Mesendoderm (in vitro differentiated cells): ENCODE data around the gene ANKRA2.
A peak's percentile ranks its signal among the peaks of the same experiment; 100 is the strongest.

Source experiments
- DNase-seq: peaks from one replicate; pipeline ENCODE4 v3.0.0; 2013
- H2AK5ac ChIP-seq: 2 replicates; pipeline ENCODE4 v1.6.1; 2013; ENCODE audit warnings: low read length, inconsistent platforms
- H2BK120ac ChIP-seq: 2 replicates; pipeline ENCODE4 v1.6.1; 2013; ENCODE audit warnings: low read depth, mild to moderate bottlenecking, low read length, moderate library complexity, mixed read lengths
- H2BK15ac ChIP-seq: replicated peaks from 2 replicates; pipeline ENCODE4 v1.6.1; 2013; ENCODE audit warnings: low read depth, mild to moderate bottlenecking, moderate library complexity
- H2BK5ac ChIP-seq: 2 replicates; pipeline ENCODE4 v1.6.1; 2013; ENCODE audit warnings: low read length, inconsistent platforms
- H3K18ac ChIP-seq: 2 replicates; pipeline ENCODE4 v1.6.1; 2013; ENCODE audit warnings: mild to moderate bottlenecking, low read length, mixed read lengths
- H3K23ac ChIP-seq: one replicate; pipeline ENCODE4 v1.6.1; 2013; ENCODE audit warnings: low read length
- H3K27ac ChIP-seq: 2 replicates; pipeline ENCODE4 v1.5.1; 2013; ENCODE audit warnings: low read depth, mild to moderate bottlenecking, inconsistent platforms, low read length, moderate library complexity
- H3K27me3 ChIP-seq: 2 replicates; pipeline ENCODE4 v1.6.1; 2013; ENCODE audit warnings: low read length, control low read depth, mild to moderate bottlenecking, inconsistent platforms; ENCODE audit not compliant: insufficient read depth, poor library complexity
- H3K36me3 ChIP-seq: 2 replicates; pipeline ENCODE4 v1.6.1; 2013; ENCODE audit warnings: low read length, inconsistent platforms; ENCODE audit not compliant: control insufficient read depth, insufficient read depth
- H3K4ac ChIP-seq: one replicate; pipeline ENCODE4 v1.6.1; 2013; ENCODE audit warnings: low read depth, mild to moderate bottlenecking, low read length, moderate library complexity
- H3K4me1 ChIP-seq: 2 replicates; pipeline ENCODE4 v1.6.1; 2013; ENCODE audit warnings: low read depth, low read length, inconsistent platforms; ENCODE audit not compliant: control insufficient read depth
- H3K4me2 ChIP-seq: 2 replicates; pipeline ENCODE4 v1.6.1; 2013; ENCODE audit warnings: low read length
- H3K4me3 ChIP-seq: 2 replicates; pipeline ENCODE4 v1.5.1; 2013; ENCODE audit warnings: mild to moderate bottlenecking, low read length
- H3K56ac ChIP-seq: one replicate; pipeline ENCODE4 v1.6.1; 2013; ENCODE audit warnings: low read length
- H3K79me1 ChIP-seq: 2 replicates; pipeline ENCODE4 v1.6.1; 2013; ENCODE audit warnings: low read length, inconsistent platforms
- H3K79me2 ChIP-seq: 2 replicates; pipeline ENCODE4 v1.6.1; 2013; ENCODE audit warnings: mild to moderate bottlenecking, low read length; ENCODE audit not compliant: control insufficient read depth, insufficient read depth
- H3K9ac ChIP-seq: 2 replicates; pipeline ENCODE4 v1.6.1; 2013; ENCODE audit warnings: low read length, inconsistent platforms
- H4K5ac ChIP-seq: one replicate; pipeline ENCODE4 v1.6.1; 2013; ENCODE audit warnings: low read length
- H4K8ac ChIP-seq: one replicate; pipeline ENCODE4 v1.6.1; 2013; ENCODE audit warnings: low read depth, mild to moderate bottlenecking, control low read depth, low read length, moderate library complexity
- WGBS: extraction: QIAGEN DNeasy Blood & Tissue Kit; methylation state at CpG from one replicate; pipeline ENCODE4 v1.1.7; 2013; ENCODE audit warnings: low lambda C conversion rate, missing lambda C conversion rate; ENCODE audit not compliant: insufficient coverage; ENCODE audit errors: extremely low coverage; 5-methylcytosine and 5-hydroxymethylcytosine counted together

Gene ANKRA2

DNA sequence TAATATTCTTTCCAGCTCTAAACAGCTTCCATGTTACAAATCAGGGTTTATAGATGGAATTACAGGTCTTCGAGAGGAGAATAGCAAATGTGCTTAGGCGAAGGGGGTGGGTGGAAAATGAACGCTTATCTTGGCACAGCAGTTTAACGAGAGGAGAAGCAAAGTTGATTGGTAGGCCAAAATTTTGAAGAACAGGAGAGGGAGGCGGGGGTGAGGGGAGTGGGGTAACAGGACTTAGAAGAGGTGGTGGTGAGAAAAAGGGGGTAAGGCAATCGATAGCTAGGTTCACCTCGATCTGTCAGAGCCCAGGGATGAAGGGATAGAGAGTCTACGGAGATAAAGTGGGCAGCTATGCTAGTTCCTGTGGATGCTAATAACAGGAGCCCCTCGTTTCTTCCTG lies 764 bp downstream of the ANKRA2 start:
- Histone ChIP-seq H3K36me3 (no peaks in the 10 kb centered on the region), H2BK120ac (no peak overlapping the region), H3K79me1 (peaks cover 3% of the 10 kb centered on the region), H3K4ac (peak overlapping the region; percentile 90), H2BK5ac (no peak overlapping the region), H3K27me3 (no peaks in the 10 kb centered on the region), H3K79me2 (peaks cover 16% of the 10 kb centered on the region), H4K8ac (no peak overlapping the region), H3K18ac (no peak overlapping the region), H3K23ac (no peak overlapping the region), H3K4me3 (peak overlapping the region; percentile 81), H3K9ac (peak overlapping the region; percentile 81), H3K56ac (peak overlapping the region; percentile 89), H3K27ac (no peak overlapping the region), H2AK5ac (no peak overlapping the region), H3K4me1 (peaks cover 2% of the 10 kb centered on the region), H4K5ac (no peak overlapping the region), H3K4me2 (peak overlapping the region; percentile 76), H2BK15ac (no peak overlapping the region)
- WGBS: no CpG with 5 or more reads among the region's 9 CpGs
- peak; percentile 2 for DNase-seq

DNA sequence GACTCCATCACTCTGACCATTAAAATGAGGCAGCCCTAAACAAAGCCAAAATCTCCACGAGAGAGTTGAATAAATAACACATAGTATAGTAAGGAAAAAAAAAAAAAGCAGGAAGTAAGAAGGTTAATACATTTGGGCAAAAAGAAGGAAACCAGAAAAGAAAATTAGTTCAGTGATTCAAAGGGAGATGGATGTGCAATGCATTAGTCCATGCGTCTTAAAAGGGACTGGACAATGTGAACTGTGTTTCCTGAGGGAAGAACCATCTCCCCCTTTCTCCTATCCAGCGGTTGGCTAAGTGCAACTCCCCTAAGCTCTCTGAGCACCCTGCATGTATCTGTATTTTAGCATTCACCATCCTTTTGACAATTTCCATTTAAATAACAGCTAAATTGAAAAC lies 1.4 kb downstream of the ANKRA2 start:
- peaks cover 2% of the 10 kb centered on the region for H3K4me1 ChIP-seq
- no peak overlapping the region for H3K23ac ChIP-seq
- no peak overlapping the region for H3K18ac ChIP-seq
- peaks cover 16% of the 10 kb centered on the region for H3K79me2 ChIP-seq
- H3K27me3 ChIP-seq: no peaks in the 10 kb centered on the region
- DNase-seq: no peak
- no peak overlapping the region for H3K4me3 ChIP-seq
- H2BK15ac ChIP-seq: no peak overlapping the region
- H3K27ac ChIP-seq: no peak overlapping the region
- H3K9ac ChIP-seq: no peak overlapping the region
- H3K4ac ChIP-seq: no peak overlapping the region
- no CpG with 5 or more reads among the region's 3 CpGs for WGBS
- peaks cover 3% of the 10 kb centered on the region for H3K79me1 ChIP-seq
- H2BK120ac ChIP-seq: no peak overlapping the region
- no peak overlapping the region for H2BK5ac ChIP-seq
- no peak overlapping the region for H3K56ac ChIP-seq
- H2AK5ac ChIP-seq: no peak overlapping the region
- no peaks in the 10 kb centered on the region for H3K36me3 ChIP-seq
- no peak overlapping the region for H4K8ac ChIP-seq
- H4K5ac ChIP-seq: no peak overlapping the region
- no peak overlapping the region for H3K4me2 ChIP-seq

DNA sequence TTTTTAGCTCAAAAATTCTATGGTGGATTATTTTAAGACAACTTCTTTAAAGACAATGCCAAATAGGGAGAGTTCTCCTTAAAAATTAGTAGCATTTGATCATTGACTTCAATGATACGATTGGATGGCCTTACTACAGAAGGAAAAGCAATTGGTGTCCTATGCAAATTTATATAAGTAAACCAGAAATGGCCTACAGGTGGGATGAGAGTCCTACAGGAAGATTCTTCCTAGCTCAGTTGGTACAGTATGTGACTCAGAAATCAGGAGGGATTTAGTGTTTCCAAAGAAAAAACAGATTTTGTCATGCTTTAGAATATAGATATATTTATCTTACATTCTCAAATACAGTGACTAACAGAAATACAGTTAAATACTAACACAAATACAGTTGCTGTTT lies 6.5 kb downstream of the ANKRA2 start:
- no peak for DNase-seq
- Histone ChIP-seq H3K27me3 (no peaks in the 10 kb centered on the region), H3K4me1 (no peaks in the 10 kb centered on the region), H2BK15ac (no peak overlapping the region), H3K56ac (no peak overlapping the region), H4K8ac (no peak overlapping the region), H3K4me3 (no peak overlapping the region), H4K5ac (no peak overlapping the region), H3K23ac (no peak overlapping the region), H3K4ac (no peak overlapping the region), H2BK5ac (no peak overlapping the region), H3K18ac (no peak overlapping the region), H3K9ac (no peak overlapping the region), H3K79me2 (no peaks in the 10 kb centered on the region), H3K36me3 (no peaks in the 10 kb centered on the region), H3K27ac (no peak overlapping the region), H3K79me1 (no peaks in the 10 kb centered on the region), H3K4me2 (no peak overlapping the region), H2AK5ac (no peak overlapping the region), H2BK120ac (no peak overlapping the region)
- WGBS: no CpG with 5 or more reads among the region's 1 CpG

GRCh38 chr5:73552642-73553041 lies 12.8 kb downstream of the ANKRA2 start:
- Histone ChIP-seq H3K23ac (no peak overlapping the region), H2BK120ac (no peak overlapping the region), H3K36me3 (no peaks in the 10 kb centered on the region)

DNA sequence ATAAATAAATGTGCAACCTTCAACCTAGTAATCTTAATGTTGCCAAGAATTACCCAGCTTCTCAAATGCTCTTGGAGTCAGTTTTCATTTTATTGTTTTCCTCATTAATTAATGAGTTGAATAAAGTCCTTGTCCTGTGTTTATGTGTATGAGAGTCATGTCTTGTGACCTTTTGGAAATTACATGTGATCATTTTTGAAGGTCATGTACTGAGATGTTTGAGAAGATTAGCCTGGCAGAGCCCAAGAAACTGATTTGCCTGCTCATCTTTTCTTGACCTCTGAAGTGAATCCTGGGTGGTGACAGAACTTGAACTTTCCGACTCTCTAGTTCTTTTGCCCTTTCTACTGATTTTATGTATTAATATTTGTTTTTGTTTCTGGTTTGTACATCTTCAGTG lies 15.4 kb downstream of the ANKRA2 start:
- Histone ChIP-seq H3K4me2 (no peak overlapping the region), H3K23ac (no peak overlapping the region), H3K4me1 (no peaks in the 10 kb centered on the region), H3K56ac (no peak overlapping the region), H3K27me3 (no peaks in the 10 kb centered on the region), H2BK15ac (no peak overlapping the region), H3K79me2 (no peaks in the 10 kb centered on the region), H3K4ac (no peak overlapping the region), H3K79me1 (no peaks in the 10 kb centered on the region), H3K9ac (no peak overlapping the region), H3K18ac (no peak overlapping the region), H3K27ac (no peak overlapping the region), H2AK5ac (no peak overlapping the region), H4K8ac (no peak overlapping the region), H4K5ac (no peak overlapping the region), H2BK5ac (no peak overlapping the region), H2BK120ac (no peak overlapping the region), H3K4me3 (no peak overlapping the region), H3K36me3 (no peaks in the 10 kb centered on the region)
- no CpG with 5 or more reads among the region's 1 CpG for WGBS
- no peak for DNase-seq

More at GRCh38 chr5:73552642-73553041, 12.8 kb downstream of the ANKRA2 start:
- Histone ChIP-seq H3K27ac (no peak overlapping the region), H3K4ac (no peak overlapping the region), H3K79me1 (no peaks in the 10 kb centered on the region), H2BK15ac (no peak overlapping the region), H2AK5ac (no peak overlapping the region), H3K4me3 (no peak overlapping the region), H3K9ac (no peak overlapping the region), H3K4me2 (no peak overlapping the region), H3K18ac (no peak overlapping the region), H3K79me2 (no peaks in the 10 kb centered on the region), H2BK5ac (no peak overlapping the region), H4K8ac (no peak overlapping the region), H3K56ac (no peak overlapping the region), H3K27me3 (no peaks in the 10 kb centered on the region), H4K5ac (no peak overlapping the region), H3K4me1 (no peaks in the 10 kb centered on the region)
- DNase-seq: no peak

DNA sequence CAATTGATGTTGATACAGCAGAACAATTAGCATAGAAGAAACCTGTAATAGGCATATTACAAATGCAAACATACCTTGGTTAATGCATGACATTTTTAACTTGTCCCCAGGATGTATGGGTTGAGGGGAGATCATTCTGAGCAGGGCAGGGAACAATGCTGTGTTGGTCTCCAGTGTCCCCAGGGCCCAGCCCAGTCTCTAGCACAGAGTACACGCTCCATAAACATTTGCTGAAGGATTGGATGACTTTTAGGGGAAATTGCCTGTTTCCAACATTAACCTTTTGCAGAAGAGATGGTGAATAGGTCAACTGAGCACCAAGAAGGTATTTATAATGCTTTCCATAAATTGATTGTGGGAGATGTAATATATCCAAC lies 20.0 kb downstream of the ANKRA2 start:
- no peak overlapping the region for H3K4me2 ChIP-seq
- no peak overlapping the region for H2BK120ac ChIP-seq
- no peak for DNase-seq
- H3K27me3 ChIP-seq: no peaks in the 10 kb centered on the region
- no peak overlapping the region for H2AK5ac ChIP-seq
- H4K5ac ChIP-seq: no peak overlapping the region
- H3K79me2 ChIP-seq: no peaks in the 10 kb centered on the region
- no peak overlapping the region for H3K27ac ChIP-seq
- H3K36me3 ChIP-seq: no peaks in the 10 kb centered on the region
- no peak overlapping the region for H3K23ac ChIP-seq
- no CpG with 5 or more reads among the region's 1 CpG for WGBS
- H3K4me1 ChIP-seq: no peaks in the 10 kb centered on the region
- no peak overlapping the region for H3K56ac ChIP-seq
- no peak overlapping the region for H4K8ac ChIP-seq
- H3K4me3 ChIP-seq: no peak overlapping the region
- no peak overlapping the region for H3K4ac ChIP-seq
- H3K9ac ChIP-seq: no peak overlapping the region
- H2BK15ac ChIP-seq: no peak overlapping the region
- no peak overlapping the region for H2BK5ac ChIP-seq
- H3K79me1 ChIP-seq: no peaks in the 10 kb centered on the region
- no peak overlapping the region for H3K18ac ChIP-seq
